ENCODE measurements around the gene PPFIA1. TPM values are rescaled to one million over a fixed set of nuclear protein-coding genes. Genes with fewer than 3 reads are reported as not detected.

PPFIA1 gene
- polyA plus RNA-seq, 1 of the 3 experiments (the other 2 are of a cell fraction): 37.4 TPM

DNA sequence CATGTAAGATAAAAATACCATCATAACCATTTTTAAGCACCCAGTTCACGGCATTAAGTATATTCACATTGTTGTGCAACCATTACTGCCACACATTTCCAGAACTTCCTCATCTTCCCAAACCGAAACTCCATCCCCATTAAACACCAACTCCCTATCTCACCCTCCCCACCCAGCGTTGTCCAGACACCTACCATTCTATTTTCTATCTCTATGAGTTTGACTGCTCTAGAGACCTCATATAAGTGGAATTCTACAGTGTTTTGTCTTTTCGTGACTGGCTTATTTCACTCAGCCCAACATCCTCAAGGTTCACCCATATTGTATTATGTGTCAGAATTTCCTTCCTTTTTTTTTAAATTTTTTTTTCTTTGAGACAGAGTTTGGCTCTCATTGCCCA, 45.2 kb downstream of the PPFIA1 start:
- Histone ChIP-seq H3F3A (replicated peaks; ENCODE audit: insufficient read depth) (no peaks in the 10 kb centered on the region), H4K20me1 (ENCODE audit: insufficient read depth) (no peaks in the 10 kb centered on the region), H3K4me2 (no peak overlapping the region), H3K9ac (no peak overlapping the region), H3K79me2 (ENCODE audit: insufficient read depth) (peaks cover 19% of the 10 kb centered on the region), H3K27me3 (ENCODE audit: insufficient read depth) (no peaks in the 10 kb centered on the region), H2AFZ (ENCODE audit: low read depth) (no peak overlapping the region), H3K9me3 (no peaks in the 10 kb centered on the region), H3K4me1 (ENCODE audit: control insufficient read depth in 1 of 2, insufficient read depth in 2 of 2, low read depth in 1 of 2, low read length in 1 of 2) (peaks cover 0 to 2% of the 10 kb centered on the region in 2 experiments; a peak in 1 of 4 replicates), H3K9me2 (no peaks in the 10 kb centered on the region), H3K27ac (ENCODE audit: low read depth in 2 of 2, low read length in 1 of 2) (no peak overlapping the region), H3K4me3 (ENCODE audit: low read depth in 2 of 2, low read length in 1 of 2) (no peak overlapping the region), H3K36me3 (replicated peaks in 1 of 2; ENCODE audit: control insufficient read depth in 1 of 2, insufficient read depth in 2 of 2, low read length in 1 of 2) (peaks cover 12 to 14% of the 10 kb centered on the region in 2 experiments)
- ChIA-PET POLR2A (no interaction called here), CTCF (no interaction called here)
- WGBS (ENCODE audit: low lambda C conversion rate): 98% methylated on average over 4 of the region's 4 CpGs
- TF ChIP-seq FOSL2 (IDR thresholded peaks at IDR 0.05; ENCODE audit: borderline replicate concordance, low read depth) (no peak), RCOR1 (IDR thresholded peaks at IDR 0.05; ENCODE audit: low read length) (no peak), POLR2AphosphoS5 (IDR thresholded peaks at IDR 0.05; ENCODE audit: low read depth, low read length) (no peak), FOXJ3 (CRISPR knock-in tag; IDR thresholded peaks at IDR 0.05) (no peak), RAD21 (IDR thresholded peaks at IDR 0.05; ENCODE audit: low read length) (no peak), CHD2 (IDR thresholded peaks at IDR 0.05; ENCODE audit: low read length, partially characterized antibody) (no peak), TAF1 (IDR thresholded peaks at IDR 0.05; ENCODE audit: borderline replicate concordance, low read depth, low read length) (no peak), TEAD4 (IDR thresholded peaks at IDR 0.05; ENCODE audit: borderline replicate concordance, insufficient read depth) (no peak), ELF1 (IDR thresholded peaks at IDR 0.05) (no peak), MXI1 (IDR thresholded peaks at IDR 0.05; ENCODE audit: low read depth, low read length) (no peak), TCF12 (IDR thresholded peaks at IDR 0.05) (no peak), FOXM1 (IDR thresholded peaks at IDR 0.05; ENCODE audit: low read depth) (no peak), NFIC (IDR thresholded peaks at IDR 0.05; ENCODE audit: borderline replicate concordance) (no peak), SIN3A (IDR thresholded peaks at IDR 0.05; ENCODE audit: borderline replicate concordance, low read depth, low read length) (no peak), GATA2 (CRISPR knock-in tag; IDR thresholded peaks at IDR 0.05) (no peak)
- TF ChIP-seq, protein P1, sequence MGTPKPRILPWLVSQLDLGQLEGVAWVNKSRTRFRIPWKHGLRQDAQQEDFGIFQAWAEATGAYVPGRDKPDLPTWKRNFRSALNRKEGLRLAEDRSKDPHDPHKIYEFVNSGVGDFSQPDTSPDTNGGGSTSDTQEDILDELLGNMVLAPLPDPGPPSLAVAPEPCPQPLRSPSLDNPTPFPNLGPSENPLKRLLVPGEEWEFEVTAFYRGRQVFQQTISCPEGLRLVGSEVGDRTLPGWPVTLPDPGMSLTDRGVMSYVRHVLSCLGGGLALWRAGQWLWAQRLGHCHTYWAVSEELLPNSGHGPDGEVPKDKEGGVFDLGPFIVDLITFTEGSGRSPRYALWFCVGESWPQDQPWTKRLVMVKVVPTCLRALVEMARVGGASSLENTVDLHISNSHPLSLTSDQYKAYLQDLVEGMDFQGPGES (IDR thresholded peaks at IDR 0.05; ENCODE audit: low read depth, low read length): no peak
- TF ChIP-seq, protein P2, sequence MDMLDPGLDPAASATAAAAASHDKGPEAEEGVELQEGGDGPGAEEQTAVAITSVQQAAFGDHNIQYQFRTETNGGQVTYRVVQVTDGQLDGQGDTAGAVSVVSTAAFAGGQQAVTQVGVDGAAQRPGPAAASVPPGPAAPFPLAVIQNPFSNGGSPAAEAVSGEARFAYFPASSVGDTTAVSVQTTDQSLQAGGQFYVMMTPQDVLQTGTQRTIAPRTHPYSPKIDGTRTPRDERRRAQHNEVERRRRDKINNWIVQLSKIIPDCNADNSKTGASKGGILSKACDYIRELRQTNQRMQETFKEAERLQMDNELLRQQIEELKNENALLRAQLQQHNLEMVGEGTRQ (IDR thresholded peaks at IDR 0.05; ENCODE audit: borderline replicate concordance, low read depth, low read length): no peak
- TF ChIP-seq, protein P3, sequence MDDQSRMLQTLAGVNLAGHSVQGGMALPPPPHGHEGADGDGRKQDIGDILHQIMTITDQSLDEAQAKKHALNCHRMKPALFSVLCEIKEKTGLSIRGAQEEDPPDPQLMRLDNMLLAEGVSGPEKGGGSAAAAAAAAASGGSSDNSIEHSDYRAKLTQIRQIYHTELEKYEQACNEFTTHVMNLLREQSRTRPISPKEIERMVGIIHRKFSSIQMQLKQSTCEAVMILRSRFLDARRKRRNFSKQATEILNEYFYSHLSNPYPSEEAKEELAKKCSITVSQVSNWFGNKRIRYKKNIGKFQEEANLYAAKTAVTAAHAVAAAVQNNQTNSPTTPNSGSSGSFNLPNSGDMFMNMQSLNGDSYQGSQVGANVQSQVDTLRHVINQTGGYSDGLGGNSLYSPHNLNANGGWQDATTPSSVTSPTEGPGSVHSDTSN (IDR thresholded peaks at IDR 0.05): no peak
- TF ChIP-seq, protein P4, sequence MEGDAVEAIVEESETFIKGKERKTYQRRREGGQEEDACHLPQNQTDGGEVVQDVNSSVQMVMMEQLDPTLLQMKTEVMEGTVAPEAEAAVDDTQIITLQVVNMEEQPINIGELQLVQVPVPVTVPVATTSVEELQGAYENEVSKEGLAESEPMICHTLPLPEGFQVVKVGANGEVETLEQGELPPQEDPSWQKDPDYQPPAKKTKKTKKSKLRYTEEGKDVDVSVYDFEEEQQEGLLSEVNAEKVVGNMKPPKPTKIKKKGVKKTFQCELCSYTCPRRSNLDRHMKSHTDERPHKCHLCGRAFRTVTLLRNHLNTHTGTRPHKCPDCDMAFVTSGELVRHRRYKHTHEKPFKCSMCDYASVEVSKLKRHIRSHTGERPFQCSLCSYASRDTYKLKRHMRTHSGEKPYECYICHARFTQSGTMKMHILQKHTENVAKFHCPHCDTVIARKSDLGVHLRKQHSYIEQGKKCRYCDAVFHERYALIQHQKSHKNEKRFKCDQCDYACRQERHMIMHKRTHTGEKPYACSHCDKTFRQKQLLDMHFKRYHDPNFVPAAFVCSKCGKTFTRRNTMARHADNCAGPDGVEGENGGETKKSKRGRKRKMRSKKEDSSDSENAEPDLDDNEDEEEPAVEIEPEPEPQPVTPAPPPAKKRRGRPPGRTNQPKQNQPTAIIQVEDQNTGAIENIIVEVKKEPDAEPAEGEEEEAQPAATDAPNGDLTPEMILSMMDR (IDR thresholded peaks at IDR 0.05): no peak
- TF ChIP-seq, protein P5, sequence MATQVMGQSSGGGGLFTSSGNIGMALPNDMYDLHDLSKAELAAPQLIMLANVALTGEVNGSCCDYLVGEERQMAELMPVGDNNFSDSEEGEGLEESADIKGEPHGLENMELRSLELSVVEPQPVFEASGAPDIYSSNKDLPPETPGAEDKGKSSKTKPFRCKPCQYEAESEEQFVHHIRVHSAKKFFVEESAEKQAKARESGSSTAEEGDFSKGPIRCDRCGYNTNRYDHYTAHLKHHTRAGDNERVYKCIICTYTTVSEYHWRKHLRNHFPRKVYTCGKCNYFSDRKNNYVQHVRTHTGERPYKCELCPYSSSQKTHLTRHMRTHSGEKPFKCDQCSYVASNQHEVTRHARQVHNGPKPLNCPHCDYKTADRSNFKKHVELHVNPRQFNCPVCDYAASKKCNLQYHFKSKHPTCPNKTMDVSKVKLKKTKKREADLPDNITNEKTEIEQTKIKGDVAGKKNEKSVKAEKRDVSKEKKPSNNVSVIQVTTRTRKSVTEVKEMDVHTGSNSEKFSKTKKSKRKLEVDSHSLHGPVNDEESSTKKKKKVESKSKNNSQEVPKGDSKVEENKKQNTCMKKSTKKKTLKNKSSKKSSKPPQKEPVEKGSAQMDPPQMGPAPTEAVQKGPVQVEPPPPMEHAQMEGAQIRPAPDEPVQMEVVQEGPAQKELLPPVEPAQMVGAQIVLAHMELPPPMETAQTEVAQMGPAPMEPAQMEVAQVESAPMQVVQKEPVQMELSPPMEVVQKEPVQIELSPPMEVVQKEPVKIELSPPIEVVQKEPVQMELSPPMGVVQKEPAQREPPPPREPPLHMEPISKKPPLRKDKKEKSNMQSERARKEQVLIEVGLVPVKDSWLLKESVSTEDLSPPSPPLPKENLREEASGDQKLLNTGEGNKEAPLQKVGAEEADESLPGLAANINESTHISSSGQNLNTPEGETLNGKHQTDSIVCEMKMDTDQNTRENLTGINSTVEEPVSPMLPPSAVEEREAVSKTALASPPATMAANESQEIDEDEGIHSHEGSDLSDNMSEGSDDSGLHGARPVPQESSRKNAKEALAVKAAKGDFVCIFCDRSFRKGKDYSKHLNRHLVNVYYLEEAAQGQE (IDR thresholded peaks at IDR 0.05; ENCODE audit: low read depth, low read length): no peak
- DNase-seq: no peak
